GM23338 (cell line): Measurements from ENCODE around the gene SLC9A4. TPM values are rescaled to one million over a fixed set of nuclear protein-coding genes. Genes with fewer than 3 reads are reported as not detected.

Experiments
- ATAC-seq: fragments of 200-7000 bp; cut with Tn5 transposase; 3 replicates; pipeline ENCODE4 v1.9.1; 2020
- DNase-seq: peaks from one replicate; pipeline ENCODE4 v3.0.0-alpha.2; 2015; ENCODE audit warnings: low spot score
- H2AFZ ChIP-seq: fragments of 200-600 bp; sonication (generic); 2 replicates; pipeline ENCODE4 v1.8.0; 2016; ENCODE audit warnings: antibody characterized with exemption, mild to moderate bottlenecking, moderate library complexity
- H3F3A ChIP-seq: fragments of 200-600 bp; sonication (generic); replicated peaks from 2 replicates; pipeline ENCODE4 v1.8.0; 2017; ENCODE audit warnings: antibody characterized with exemption, mixed run types, low read depth
- H3K27ac ChIP-seq: fragments of 200-600 bp; sonication (generic); 2 replicates; pipeline ENCODE4 v1.6.1; 2016; ENCODE audit warnings: low read depth
- H3K27me3 ChIP-seq: fragments of 200-600 bp; sonication (generic); 2 replicates; pipeline ENCODE4 v1.8.0; 2016; ENCODE audit warnings: mild to moderate bottlenecking, mixed run types, moderate library complexity; ENCODE audit not compliant: insufficient read depth
- H3K36me3 ChIP-seq: fragments of 200-600 bp; sonication (generic); 2 replicates; pipeline ENCODE4 v1.8.0; 2016; ENCODE audit warnings: mild to moderate bottlenecking; ENCODE audit not compliant: insufficient read depth
- H3K4me1 ChIP-seq: fragments of 200-600 bp; sonication (generic); 2 replicates; pipeline ENCODE4 v1.8.0; 2016; ENCODE audit warnings: mild to moderate bottlenecking, moderate library complexity; ENCODE audit not compliant: insufficient read depth
- H3K4me2 ChIP-seq: fragments of 200-600 bp; sonication (generic); 2 replicates; pipeline ENCODE4 v1.7.1; 2017; ENCODE audit warnings: mixed run types
- H3K4me3 ChIP-seq: fragments of 200-600 bp; sonication (generic); 2 replicates; pipeline ENCODE4 v1.6.1; 2016; ENCODE audit warnings: mixed run types
- H3K79me2 ChIP-seq: fragments of 200-600 bp; sonication (generic); replicated peaks from 2 replicates; pipeline ENCODE4 v1.8.0; 2017; ENCODE audit warnings: mild to moderate bottlenecking; ENCODE audit not compliant: insufficient read depth
- H3K9me2 ChIP-seq: fragments of 200-600 bp; sonication (generic); 2 replicates; pipeline ENCODE4 v1.8.0; 2017; ENCODE audit not compliant: insufficient read depth
- H4K20me1 ChIP-seq: fragments of 200-600 bp; sonication (generic); replicated peaks from 2 replicates; pipeline ENCODE4 v1.8.0; 2017; ENCODE audit warnings: mild to moderate bottlenecking; ENCODE audit not compliant: insufficient read depth
- H3K27ac Mint-ChIP-seq: 2 replicates; pipeline ENCODE4 v1.8.0; 2020; ENCODE audit warnings: inconsistent platforms, mild to moderate bottlenecking, moderate library complexity, mixed read lengths
- H3K27me3 Mint-ChIP-seq: 3 replicates; pipeline ENCODE4 v1.8.0; 2022; ENCODE audit warnings: low read depth, mild to moderate bottlenecking, moderate library complexity, mixed read lengths, inconsistent platforms; ENCODE audit not compliant: insufficient read depth, poor library complexity
- H3K36me3 Mint-ChIP-seq: 3 replicates; pipeline ENCODE4 v1.8.0; 2021; ENCODE audit warnings: low read depth, mild to moderate bottlenecking, inconsistent platforms, moderate library complexity, mixed read lengths
- H3K4me1 Mint-ChIP-seq: 3 replicates; pipeline ENCODE4 v1.8.0; 2020; ENCODE audit warnings: mild to moderate bottlenecking, inconsistent platforms, mixed read lengths
- H3K4me3 Mint-ChIP-seq: 3 replicates; pipeline ENCODE4 v1.8.0; 2021; ENCODE audit warnings: moderate library complexity, mild to moderate bottlenecking, inconsistent platforms, mixed read lengths
- H3K9me3 Mint-ChIP-seq: 3 replicates; pipeline ENCODE4 v1.8.0; 2020; ENCODE audit warnings: moderate library complexity, mild to moderate bottlenecking, inconsistent platforms, mixed read lengths
- CREB1 ChIP-seq: fragments of 250-450 bp; sonication (Bioruptor Pico); IDR thresholded peaks from 2 replicates; pipeline ENCODE4 v1.5.0; 2020; ENCODE audit warnings: low read depth, mild to moderate bottlenecking, moderate library complexity
- CTCF ChIP-seq, 2 experiments: fragments of 200-600 bp in 1 of 2; sonication (generic) in 1 of 2; conservative IDR thresholded peaks; 2 replicates each; pipeline versions ENCODE4 v1.5.1 to v1.6.1; 2016 to 2017; ENCODE audit warnings: antibody characterized with exemption in 2 of 2, low read depth in 2 of 2, mild to moderate bottlenecking in 2 of 2, moderate library complexity in 1 of 2
- ETS1 ChIP-seq: IDR thresholded peaks from 2 replicates; pipeline ENCODE4 v1.6.1; 2016; ENCODE audit warnings: antibody characterized with exemption
- EZH2 ChIP-seq: fragments of 200-600 bp; sonication (generic); IDR thresholded peaks from one replicate; pipeline ENCODE4 v1.8.0; 2017; ENCODE audit warnings: antibody characterized with exemption, mild to moderate bottlenecking, low read depth; ENCODE audit not compliant: unreplicated experiment
- EZH2phosphoT487 ChIP-seq: fragments of 200-600 bp; sonication (generic); IDR thresholded peaks from one replicate; pipeline ENCODE4 v1.8.1; 2018; ENCODE audit warnings: antibody characterized with exemption; ENCODE audit not compliant: unreplicated experiment
- JUNB ChIP-seq: IDR thresholded peaks from one replicate; pipeline ENCODE4 v1.6.1; 2016; ENCODE audit warnings: antibody characterized with exemption; ENCODE audit not compliant: unreplicated experiment
- NANOG ChIP-seq: IDR thresholded peaks from 2 replicates; pipeline ENCODE4 v1.6.1; 2016; ENCODE audit warnings: antibody characterized with exemption, borderline replicate concordance
- POLR2AphosphoS5 ChIP-seq: IDR thresholded peaks from 2 replicates; pipeline ENCODE4 v1.6.1; 2016; ENCODE audit warnings: antibody characterized with exemption, low read depth
- REST ChIP-seq: IDR thresholded peaks from one replicate; pipeline ENCODE4 v1.6.1; 2018; ENCODE audit warnings: antibody characterized with exemption; ENCODE audit not compliant: unreplicated experiment
- STAT1 ChIP-seq: IDR thresholded peaks from one replicate; pipeline ENCODE4 v1.6.1; 2016; ENCODE audit warnings: antibody characterized with exemption; ENCODE audit not compliant: unreplicated experiment
- ZNF114 ChIP-seq: fragments of 250-450 bp; sonication (Bioruptor Pico); IDR thresholded peaks from 2 replicates; pipeline ENCODE4 v1.5.0; 2020; ENCODE audit warnings: mild to moderate bottlenecking, moderate library complexity
- ZNF331 ChIP-seq: fragments of 250-450 bp; sonication (Bioruptor Pico); IDR thresholded peaks from 2 replicates; pipeline ENCODE4 v1.5.0; 2020; ENCODE audit warnings: low read depth, mild to moderate bottlenecking, moderate library complexity
- polyA plus RNA-seq: library from polyadenylated mRNA; unstranded; fragments of >200 nt; fragmentation: Nextera tagmentation; extraction: Ambion mirVana; gene quantifications from 2 replicates; pipeline ENCODE4 v1.2.1, GENCODE V29; 2016
- total RNA-seq: library from RNA; depleted of rRNA; stranded (reverse); fragments of >200 nt; shearing (Covaris generic); gene quantifications from 2 replicates; pipeline ENCODE4 v1.2.3, GENCODE V29; 2014

Gene SLC9A4
- total and polyA plus RNA-seq, 2 experiments from 2014 or later, result not detected

GRCh38 chr2:102484310-102485061 is 11.5 kb downstream of the SLC9A4 start:
- peaks cover 17% of the 10 kb centered on the region for H3K4me1 Mint-ChIP-seq
- no peak overlapping the region for H3K4me2 ChIP-seq
- H3K79me2 ChIP-seq, result no peaks in the 10 kb centered on the region
- no peak overlapping the region for H3K27ac Mint-ChIP-seq
- no peak overlapping the region for H2AFZ ChIP-seq
- DNase-seq, result no peak
- H3K27me3 Mint-ChIP-seq, result peaks cover 5% of the 10 kb centered on the region
- no peaks in the 10 kb centered on the region for H3K36me3 ChIP-seq
- H3K27me3 ChIP-seq, result no peaks in the 10 kb centered on the region
- H3K4me1 ChIP-seq, result peaks cover 4% of the 10 kb centered on the region; the same call in 1 of the 2 replicates
- no peak overlapping the region for H3K4me3 ChIP-seq
- ATAC-seq, result no peak
- TF ChIP-seq CREB1 (no peak), ETS1 (no peak), CTCF (conservative IDR thresholded peaks at IDR 0.05; ENCODE audit: low read depth in 2 of 2) (0 out of 4 replicates have a peak, but pooled peaks of 1 of the 2 experiments have one; percentile 5), STAT1 (no peak)
- H3K9me3 Mint-ChIP-seq, result no peaks in the 10 kb centered on the region
- H3K4me3 Mint-ChIP-seq, result no peak overlapping the region
- peaks cover 5% of the 10 kb centered on the region; the same call in 1 of the 2 replicates for H3K9me2 ChIP-seq
- no peaks in the 10 kb centered on the region for H3F3A ChIP-seq
- H3K36me3 Mint-ChIP-seq, result no peaks in the 10 kb centered on the region
- H3K27ac ChIP-seq, result no peak overlapping the region
- H4K20me1 ChIP-seq, result no peaks in the 10 kb centered on the region

GRCh38 chr2:102485147-102485785 is 12.2 kb downstream of the SLC9A4 start:
- Mint-ChIP-seq H3K4me1 (peaks cover 22% of the 10 kb centered on the region), H3K27me3 (peaks cover 5% of the 10 kb centered on the region), H3K4me3 (no peak overlapping the region), H3K27ac (no peak overlapping the region), H3K36me3 (no peaks in the 10 kb centered on the region), H3K9me3 (no peaks in the 10 kb centered on the region)
- Histone ChIP-seq H3K79me2 (no peaks in the 10 kb centered on the region), H3K4me3 (no peak overlapping the region), H3F3A (no peaks in the 10 kb centered on the region), H3K4me2 (no peak overlapping the region), H3K4me1 (peaks cover 4% of the 10 kb centered on the region; the same call in 1 of the 2 replicates), H3K27ac (no peak overlapping the region), H2AFZ (no peak overlapping the region), H4K20me1 (no peaks in the 10 kb centered on the region), H3K36me3 (no peaks in the 10 kb centered on the region), H3K27me3 (no peaks in the 10 kb centered on the region), H3K9me2 (peaks cover 6% of the 10 kb centered on the region; the same call in 1 of the 2 replicates)
- no peak for ATAC-seq
- DNase-seq, result no peak
- TF ChIP-seq EZH2, result no peak
- no peak for TF ChIP-seq CREB1
- TF ChIP-seq STAT1, result no peak
- TF ChIP-seq CTCF (conservative IDR thresholded peaks at IDR 0.05; ENCODE audit: low read depth in 2 of 2), result no peak
- no peak for TF ChIP-seq REST
- no peak for TF ChIP-seq ZNF331
- no peak for TF ChIP-seq NANOG
- TF ChIP-seq ETS1, result no peak
- no peak for TF ChIP-seq EZH2phosphoT487
- TF ChIP-seq POLR2AphosphoS5, result no peak
- no peak for TF ChIP-seq ZNF114
- no peak for TF ChIP-seq JUNB
